Islet of Langerhans (tissue), 1 donor: Measurements from ENCODE around the gene FAM13A.

Experiments
- FAIRE-seq: peaks from one replicate; lab custom pipeline; 2011; peaks lifted over from hg19 to GRCh38; lab: Jason Lieb, UNC

FAM13A gene

GRCh38 chr4:88809576-88810219, 247.3 kb downstream of the FAM13A start:
- no peak for FAIRE-seq

GRCh38 chr4:88809101-88809500, 247.9 kb downstream of the FAM13A start:
- no peak for FAIRE-seq

GRCh38 chr4:88807499-88807898, 249.5 kb downstream of the FAM13A start:
- peak; percentile 56 for FAIRE-seq

GRCh38 chr4:88804234-88804633, 252.8 kb downstream of the FAM13A start:
- FAIRE-seq, result no peak

- no peak for FAIRE-seq
Observed at GRCh38 chr4:88803600-88804096, 253.3 kb downstream of the FAM13A start.

GRCh38 chr4:88802585-88803286, 254.2 kb downstream of the FAM13A start:
- no peak for FAIRE-seq

GRCh38 chr4:88802138-88802537, 254.8 kb downstream of the FAM13A start:
- FAIRE-seq, result no peak

- no peak for FAIRE-seq
Observed at GRCh38 chr4:88799900-88800299, 257.1 kb downstream of the FAM13A start.

- FAIRE-seq, result no peak
Observed at GRCh38 chr4:88797725-88798124, 259.3 kb downstream of the FAM13A start.

GRCh38 chr4:88796545-88796944, 260.4 kb downstream of the FAM13A start:
- no peak for FAIRE-seq

- no peak for FAIRE-seq
Observed at GRCh38 chr4:88794952-88795351, 262.0 kb downstream of the FAM13A start.

GRCh38 chr4:88794087-88794690, 262.8 kb downstream of the FAM13A start:
- FAIRE-seq, result no peak

GRCh38 chr4:88793475-88793874, 263.5 kb downstream of the FAM13A start:
- no peak for FAIRE-seq

- no peak for FAIRE-seq
Observed at GRCh38 chr4:88792821-88793220, 264.2 kb downstream of the FAM13A start.

GRCh38 chr4:88792268-88792781, 264.7 kb downstream of the FAM13A start:
- no peak for FAIRE-seq

GRCh38 chr4:88791274-88791673, 265.7 kb downstream of the FAM13A start:
- peak; percentile 93 for FAIRE-seq

GRCh38 chr4:88788895-88789294, 268.1 kb downstream of the FAM13A start:
- FAIRE-seq, result peak; percentile 65

- no peak for FAIRE-seq
Observed at GRCh38 chr4:88788424-88788823, 268.6 kb downstream of the FAM13A start.

GRCh38 chr4:88786011-88786410, 271.0 kb downstream of the FAM13A start:
- FAIRE-seq, result no peak

GRCh38 chr4:88780389-88780788, 276.6 kb downstream of the FAM13A start:
- no peak for FAIRE-seq

GRCh38 chr4:88779431-88779830, 277.6 kb downstream of the FAM13A start:
- no peak for FAIRE-seq

GRCh38 chr4:88775529-88775928, 281.5 kb downstream of the FAM13A start:
- no peak for FAIRE-seq

GRCh38 chr4:88775026-88775425, 282.0 kb downstream of the FAM13A start:
- FAIRE-seq, result no peak
